Measurements from ENCODE around the gene NRG3.

- TF ChIP-seq, protein P1, sequence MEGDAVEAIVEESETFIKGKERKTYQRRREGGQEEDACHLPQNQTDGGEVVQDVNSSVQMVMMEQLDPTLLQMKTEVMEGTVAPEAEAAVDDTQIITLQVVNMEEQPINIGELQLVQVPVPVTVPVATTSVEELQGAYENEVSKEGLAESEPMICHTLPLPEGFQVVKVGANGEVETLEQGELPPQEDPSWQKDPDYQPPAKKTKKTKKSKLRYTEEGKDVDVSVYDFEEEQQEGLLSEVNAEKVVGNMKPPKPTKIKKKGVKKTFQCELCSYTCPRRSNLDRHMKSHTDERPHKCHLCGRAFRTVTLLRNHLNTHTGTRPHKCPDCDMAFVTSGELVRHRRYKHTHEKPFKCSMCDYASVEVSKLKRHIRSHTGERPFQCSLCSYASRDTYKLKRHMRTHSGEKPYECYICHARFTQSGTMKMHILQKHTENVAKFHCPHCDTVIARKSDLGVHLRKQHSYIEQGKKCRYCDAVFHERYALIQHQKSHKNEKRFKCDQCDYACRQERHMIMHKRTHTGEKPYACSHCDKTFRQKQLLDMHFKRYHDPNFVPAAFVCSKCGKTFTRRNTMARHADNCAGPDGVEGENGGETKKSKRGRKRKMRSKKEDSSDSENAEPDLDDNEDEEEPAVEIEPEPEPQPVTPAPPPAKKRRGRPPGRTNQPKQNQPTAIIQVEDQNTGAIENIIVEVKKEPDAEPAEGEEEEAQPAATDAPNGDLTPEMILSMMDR (IDR thresholded peaks at IDR 0.05; ENCODE audit: insufficient read depth, low read length): no peak
- no peak for TF ChIP-seq POLR2AphosphoS5 (IDR thresholded peaks at IDR 0.05; ENCODE audit: low read depth)
- TF ChIP-seq GABPA (IDR thresholded peaks at IDR 0.05; ENCODE audit: low read depth): no peak
- no peak for TF ChIP-seq REST (IDR thresholded peaks at IDR 0.05; ENCODE audit: insufficient replicate concordance, low read depth)
- no peak for TF ChIP-seq SPI1 (IDR thresholded peaks at IDR 0.05; ENCODE audit: borderline replicate concordance, low read depth)
Measured at GRCh38 chr10:82813856-82814255, 938.9 kb downstream of the NRG3 start.
